ENCODE data around the gene MEG3.

GRCh38 chr14:100899884-100900771 is 74.2 kb downstream of the MEG3 start:
- TF ChIP-seq EP300 (IDR thresholded peaks at IDR 0.05) (no peak), CTCF (IDR thresholded peaks at IDR 0.05) (peak in 1 of 5 experiments; percentile 14), POLR2A (IDR thresholded peaks at IDR 0.05) (no peak)

Data from tibial nerve (tissue), 4 donors.